ENCODE data around the gene PCDH9.

The PCDH9 gene

DNA sequence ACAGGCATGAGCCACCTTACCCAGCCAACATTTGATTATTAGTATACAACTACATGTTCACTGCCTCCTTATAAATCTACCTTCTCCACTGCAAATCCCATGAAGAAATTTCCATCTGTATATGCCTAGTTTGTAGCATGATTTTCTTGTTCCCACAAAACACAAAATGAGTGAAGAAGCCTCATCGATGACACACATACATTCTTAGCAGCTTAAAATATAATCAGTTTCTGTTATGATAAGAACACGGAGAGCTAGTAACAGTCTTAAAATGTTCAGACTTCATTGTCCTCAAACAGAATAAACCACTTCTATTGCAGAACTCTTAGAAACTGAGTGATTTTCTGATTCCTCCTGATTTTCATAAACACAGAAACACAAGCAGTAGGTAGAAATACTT is 740.5 kb downstream of the PCDH9 start:
- no peak for DNase-seq (ENCODE audit: low read depth in 2 of 3, low spot score in 1 of 3)

DNA sequence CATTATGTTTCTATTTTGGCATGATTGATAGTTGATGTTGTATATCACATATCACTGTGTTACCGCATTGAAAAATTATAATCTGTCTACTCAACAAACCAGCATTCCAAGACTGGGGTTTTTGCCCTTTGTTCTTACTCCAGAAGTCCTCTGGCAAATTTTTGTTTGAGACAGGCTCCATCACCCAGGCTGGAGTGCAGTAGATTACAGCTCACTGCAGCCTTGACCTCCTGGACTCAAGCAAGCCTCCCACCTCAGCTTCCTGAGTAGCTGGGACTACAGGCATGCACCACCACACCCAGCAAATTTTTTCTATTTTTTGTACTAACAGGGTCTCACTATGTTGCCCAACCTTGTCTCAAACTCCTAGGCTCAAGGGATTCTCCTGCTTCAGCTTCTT is 741.0 kb downstream of the PCDH9 start:
- no peak for DNase-seq (ENCODE audit: low read depth in 2 of 3, low spot score in 1 of 3)

DNA sequence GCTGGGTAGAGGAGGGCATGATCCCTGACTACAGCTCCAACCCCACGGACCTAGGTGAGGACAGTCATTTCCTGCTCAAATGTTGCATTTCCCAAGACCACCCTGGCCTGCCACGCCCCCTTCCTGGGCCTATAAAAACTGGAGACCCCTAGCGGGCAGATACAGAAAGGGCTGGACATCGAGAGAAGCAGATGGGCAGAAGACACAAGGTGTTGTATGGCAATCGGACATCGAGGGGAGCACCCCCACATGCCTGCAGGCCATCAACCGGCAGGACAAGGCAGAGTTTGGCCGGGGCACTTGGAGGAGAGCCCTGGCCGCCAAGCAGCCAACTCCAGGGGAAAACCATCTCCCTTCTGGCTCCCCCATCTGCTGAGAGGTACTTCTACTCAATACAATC is 746.4 kb downstream of the PCDH9 start:
- no peak for DNase-seq (ENCODE audit: low read depth in 2 of 3, low spot score in 1 of 3)

DNA sequence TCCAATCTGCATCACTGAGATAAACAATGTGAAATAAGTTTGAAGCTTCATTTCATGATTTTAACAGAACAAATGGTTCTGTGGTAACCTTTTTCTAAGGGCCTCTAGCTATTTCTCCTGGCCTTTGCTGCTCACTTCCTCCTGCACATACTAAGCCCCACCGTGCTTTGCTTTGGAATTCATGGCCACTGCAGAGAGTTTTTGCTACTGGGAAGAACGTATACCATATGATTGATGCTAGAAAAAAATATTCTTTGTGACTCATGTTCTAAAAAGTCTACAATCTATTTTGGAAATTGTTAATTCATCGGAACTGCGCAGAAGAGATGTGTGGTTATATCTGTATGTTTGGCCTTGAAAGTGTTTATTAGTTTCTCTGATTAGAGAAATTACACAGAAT is 747.3 kb downstream of the PCDH9 start:
- DNase-seq (ENCODE audit: low read depth in 2 of 3, low spot score in 1 of 3) = no peak

DNA sequence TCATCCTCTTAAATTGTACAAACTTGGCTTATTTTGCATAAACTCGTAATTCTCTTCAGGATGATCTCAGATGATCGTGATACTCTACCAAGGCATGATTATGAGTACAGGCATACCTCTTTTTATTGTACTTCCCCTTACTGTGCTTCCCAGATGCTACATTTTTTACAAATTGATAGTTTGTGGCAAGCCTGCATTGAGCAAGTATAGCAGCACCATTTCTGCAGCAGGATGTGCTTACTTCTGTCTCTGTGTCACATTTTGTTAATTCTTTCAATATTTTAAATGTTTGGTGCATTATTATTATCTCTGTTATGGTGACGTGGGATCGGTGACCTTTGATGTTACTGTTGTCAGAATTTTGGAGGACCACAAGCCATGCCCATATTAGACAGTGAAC is 752.3 kb downstream of the PCDH9 start:
- no peak for DNase-seq (ENCODE audit: low read depth in 2 of 3, low spot score in 1 of 3)

DNA sequence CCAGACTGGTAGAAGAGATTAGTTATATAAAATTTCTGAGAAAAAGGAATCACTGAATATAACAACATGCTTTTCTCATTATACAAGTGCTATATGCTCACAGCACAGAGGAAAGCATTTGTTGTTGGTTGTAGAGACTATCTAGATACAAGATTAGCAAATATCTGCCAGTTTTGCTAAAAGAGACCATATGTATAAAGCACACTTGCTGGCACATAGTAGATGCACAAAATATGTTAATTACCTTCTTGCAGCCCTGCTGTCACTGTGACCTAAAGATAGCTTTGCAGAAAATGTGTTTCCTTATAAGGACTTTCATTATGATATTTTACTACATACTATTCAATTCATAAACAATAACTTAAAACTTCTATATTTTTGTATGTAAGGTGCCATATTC is 755.1 kb downstream of the PCDH9 start:
- no peak for DNase-seq (ENCODE audit: low read depth in 2 of 3, low spot score in 1 of 3)

DNA sequence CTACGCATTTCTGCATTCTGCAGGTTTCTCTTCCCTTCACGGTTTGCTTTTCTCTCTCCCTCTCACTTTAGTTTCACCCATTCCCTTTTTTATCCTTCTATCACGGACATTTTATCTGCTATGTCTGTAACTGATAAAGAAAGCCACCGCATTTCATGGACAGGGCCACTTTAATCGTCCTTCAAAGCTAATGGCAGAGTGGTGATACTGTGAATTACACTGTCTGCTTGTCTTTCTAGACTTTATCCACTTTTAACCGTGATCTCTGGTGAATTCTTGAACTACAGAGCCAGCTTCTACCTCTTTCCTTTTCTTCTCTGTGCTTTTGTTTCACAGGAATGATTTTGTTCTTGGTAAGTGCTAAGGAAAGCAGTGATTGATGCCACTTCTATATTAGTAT is 760.4 kb downstream of the PCDH9 start:
- DNase-seq (ENCODE audit: low read depth in 2 of 3, low spot score in 1 of 3) = no peak

DNA sequence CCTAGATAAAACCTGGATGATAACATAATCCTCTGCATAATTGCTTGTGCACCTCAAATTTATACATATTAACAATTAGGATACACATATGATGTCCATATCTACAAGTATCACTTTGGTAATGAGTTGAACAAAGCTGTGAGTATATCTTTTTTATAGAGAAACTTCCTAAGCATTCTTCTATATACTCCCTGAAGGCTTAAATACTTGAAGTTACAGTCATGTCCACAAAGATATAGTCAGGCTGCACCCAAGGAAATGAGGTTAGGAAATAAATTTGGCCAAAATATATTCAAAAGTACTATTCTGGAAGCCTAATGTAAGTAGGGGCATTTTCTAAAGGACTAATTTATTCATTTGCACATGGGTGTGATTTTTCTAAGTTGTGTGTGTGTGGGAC is 761.5 kb downstream of the PCDH9 start:
- DNase-seq (ENCODE audit: low read depth in 2 of 3, low spot score in 1 of 3) = no peak

DNA sequence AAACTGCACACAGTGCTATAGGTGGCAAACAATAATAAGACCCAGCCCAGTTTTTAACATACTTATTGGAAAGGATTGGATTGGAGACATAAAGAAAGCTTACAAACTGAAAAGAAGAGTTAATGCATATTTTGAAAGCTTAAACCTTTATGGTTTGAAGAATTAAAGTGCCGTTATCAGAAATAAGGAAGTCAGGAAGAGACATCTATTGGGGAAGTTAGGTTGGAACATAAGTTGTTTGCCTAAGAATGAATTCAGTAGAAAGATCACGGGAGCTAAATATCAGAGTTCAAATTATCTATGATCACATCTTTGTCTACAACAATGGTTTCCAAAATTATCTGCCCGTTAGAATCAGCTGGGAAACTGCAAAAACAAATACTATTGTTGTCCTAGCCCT is 767.9 kb downstream of the PCDH9 start:
- no peak for DNase-seq (ENCODE audit: low read depth in 2 of 3, low spot score in 1 of 3)

DNA sequence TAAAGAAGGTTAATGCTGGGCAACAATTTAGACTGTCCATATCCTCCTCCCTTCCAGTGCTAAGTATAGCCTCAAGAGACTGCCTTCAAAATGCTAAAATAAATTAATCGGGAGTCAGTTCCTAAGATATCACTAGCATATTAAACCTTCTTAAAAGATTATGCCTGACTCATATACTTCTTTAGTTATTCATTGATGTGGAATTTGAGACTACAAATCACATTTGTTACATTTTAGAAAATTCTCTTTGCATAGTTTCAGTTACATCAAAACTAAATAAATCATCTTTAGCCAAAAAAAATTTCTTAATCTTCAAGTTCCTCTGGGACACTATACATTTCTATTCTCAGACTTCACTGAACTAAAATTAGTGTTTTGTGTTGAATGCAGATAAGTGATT is 769.1 kb downstream of the PCDH9 start:
- DNase-seq (ENCODE audit: low read depth in 2 of 3, low spot score in 1 of 3) = no peak

DNA sequence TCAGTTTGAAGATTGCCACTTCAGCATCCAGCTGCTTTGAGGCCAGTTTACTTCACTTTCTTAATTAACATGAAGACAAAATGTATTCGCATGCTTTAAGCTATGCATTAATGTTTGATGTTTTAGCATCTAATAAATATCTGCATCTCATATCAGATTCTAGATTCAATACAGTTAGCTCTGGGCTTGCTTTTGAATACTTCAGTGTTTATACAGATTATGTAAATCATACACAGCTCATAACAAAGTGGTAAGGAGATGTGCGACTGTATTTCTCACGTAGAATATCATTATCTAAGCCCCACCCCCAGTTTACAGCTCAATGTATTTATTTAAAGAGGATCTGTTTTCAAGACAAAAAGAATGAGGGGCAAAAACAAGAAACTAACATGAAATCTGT is 770.5 kb downstream of the PCDH9 start:
- no peak for DNase-seq (ENCODE audit: low read depth in 2 of 3, low spot score in 1 of 3)

DNA sequence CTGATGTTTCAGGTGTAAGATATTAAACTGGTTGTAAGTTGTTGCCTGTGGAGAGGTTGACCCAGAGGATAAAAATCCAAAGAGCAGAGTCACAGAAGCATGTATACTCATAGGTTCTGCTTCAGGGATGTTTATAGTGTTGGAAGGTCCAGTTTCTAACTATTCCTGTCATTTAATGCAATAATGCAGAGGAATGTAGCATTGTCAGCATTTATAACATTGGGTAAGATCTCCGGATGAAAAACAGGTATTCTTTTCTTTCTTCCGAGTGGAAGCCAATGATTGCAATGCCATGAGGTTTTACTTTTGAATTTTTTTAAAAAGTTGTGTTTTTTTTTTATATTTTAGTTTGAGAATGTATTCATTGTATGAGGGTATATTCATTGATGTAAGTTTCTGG is 771.0 kb downstream of the PCDH9 start:
- no peak for DNase-seq (ENCODE audit: low read depth in 2 of 3, low spot score in 1 of 3)

DNA sequence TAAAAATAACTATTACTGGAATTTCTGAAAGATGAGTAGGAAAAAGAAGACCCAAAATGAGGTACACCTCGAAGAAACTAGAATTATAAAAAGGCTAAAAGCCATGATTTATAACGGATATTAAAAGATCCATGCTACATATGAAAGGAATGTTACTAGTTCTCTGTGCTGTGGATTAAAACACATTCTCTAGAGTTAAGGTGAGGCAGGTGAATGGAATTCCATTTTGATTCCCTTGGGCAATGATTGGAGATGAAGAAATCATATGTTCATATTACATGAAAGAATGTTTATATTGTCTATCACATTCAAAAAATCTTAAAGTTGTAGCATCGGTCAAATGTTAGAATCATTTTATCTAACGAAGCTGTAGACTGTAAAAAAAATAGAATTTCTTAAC is 783.7 kb downstream of the PCDH9 start:
- no peak for DNase-seq (ENCODE audit: low read depth in 2 of 3, low spot score in 1 of 3)

DNA sequence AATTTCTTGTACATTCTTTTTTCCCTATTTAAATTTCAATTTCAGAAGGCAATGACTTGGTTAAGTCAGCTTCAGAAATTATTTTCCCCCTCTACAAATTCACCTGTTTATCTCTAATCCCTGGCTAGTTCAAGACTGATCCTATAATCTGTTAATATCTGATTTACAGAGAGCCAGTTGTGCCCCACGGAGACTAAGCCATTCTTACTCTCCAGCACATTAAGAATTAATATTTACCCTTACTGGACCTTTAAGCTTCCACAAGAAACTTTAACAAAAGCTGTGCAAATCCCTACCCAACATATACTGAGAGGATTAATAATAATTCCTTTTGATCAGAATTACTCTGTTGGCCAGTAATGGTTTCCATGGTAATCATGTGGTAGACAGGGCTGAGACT is 786.2 kb downstream of the PCDH9 start:
- DNase-seq (ENCODE audit: low read depth in 2 of 3, low spot score in 1 of 3) = no peak

DNA sequence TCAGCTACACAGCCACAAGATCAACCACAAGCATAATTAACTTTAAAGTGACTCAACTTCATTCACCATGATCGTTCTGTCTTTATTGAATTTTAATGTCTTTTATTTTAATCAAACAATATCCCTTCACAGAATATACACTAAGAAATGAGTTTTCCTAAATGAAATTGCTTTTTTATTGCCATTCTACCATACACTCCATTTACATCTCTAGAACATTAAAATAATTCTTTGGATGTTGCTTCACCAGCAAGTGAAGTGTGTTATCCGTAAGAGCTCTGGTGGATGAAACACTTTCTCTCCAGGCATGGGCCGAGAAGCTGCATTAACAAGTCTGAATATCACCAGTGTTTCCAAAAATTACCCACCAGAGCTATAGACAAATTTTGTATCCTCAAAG is 789.2 kb downstream of the PCDH9 start:
- DNase-seq (ENCODE audit: low read depth in 2 of 3, low spot score in 1 of 3) = no peak

DNA sequence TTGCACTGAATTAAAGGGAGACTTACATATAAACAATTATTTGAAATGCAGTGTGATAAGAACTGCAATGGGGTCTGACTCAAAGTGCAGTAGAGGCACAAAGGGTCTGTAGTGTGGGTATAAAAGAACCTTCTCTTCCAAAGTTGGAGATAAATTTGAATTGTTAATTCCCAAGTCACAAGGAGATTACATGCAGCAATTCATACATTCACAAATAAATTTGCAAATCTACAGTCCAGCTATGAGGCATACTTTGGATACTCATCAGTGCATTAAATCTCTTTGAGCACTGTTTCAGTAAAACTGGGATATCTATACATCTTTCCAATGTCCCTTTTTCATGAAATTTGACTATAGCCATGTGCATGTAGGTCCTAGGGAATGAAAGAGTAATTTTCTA is 799.4 kb downstream of the PCDH9 start:
- no peak for DNase-seq (ENCODE audit: low read depth in 2 of 3, low spot score in 1 of 3)

DNA sequence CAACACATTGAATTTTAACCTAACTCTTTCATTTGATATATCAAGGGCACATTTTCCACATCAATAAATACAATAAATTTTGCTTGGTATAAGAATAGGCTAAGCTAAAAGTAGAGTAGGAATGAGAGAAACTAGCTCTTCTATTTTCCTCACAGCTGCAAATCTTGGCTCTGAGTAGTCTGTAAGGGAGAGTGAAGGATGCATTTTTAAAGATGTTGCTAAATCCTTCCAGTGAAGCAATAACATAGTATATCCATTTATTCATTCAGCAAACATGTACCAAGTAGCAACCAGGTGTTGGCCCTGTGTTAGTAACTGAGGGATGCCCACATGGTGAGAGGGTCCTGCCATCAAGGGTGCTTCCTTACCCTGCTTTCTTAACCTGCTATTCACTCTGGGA is 799.9 kb downstream of the PCDH9 start:
- no peak for DNase-seq (ENCODE audit: low read depth in 2 of 3, low spot score in 1 of 3)

DNA sequence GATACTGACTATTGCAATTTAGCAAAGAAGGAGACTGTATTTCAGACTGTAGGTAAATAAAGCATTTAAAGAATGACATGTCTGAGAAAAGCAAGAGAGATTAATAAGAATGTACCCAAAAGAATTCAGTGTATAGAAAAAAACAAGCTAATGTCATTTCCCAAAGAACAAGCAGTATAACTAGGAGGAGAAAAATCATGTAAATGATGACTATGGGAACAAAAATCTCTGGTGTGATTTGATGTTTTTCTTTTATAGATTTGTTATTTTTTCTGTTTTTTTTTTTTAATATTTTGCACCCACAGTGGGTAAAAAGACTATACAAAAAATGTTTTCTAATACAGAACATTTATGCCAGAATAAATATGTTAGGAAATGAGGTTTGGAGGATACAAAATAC is 801.0 kb downstream of the PCDH9 start:
- DNase-seq (ENCODE audit: low read depth in 2 of 3, low spot score in 1 of 3) = no peak

DNA sequence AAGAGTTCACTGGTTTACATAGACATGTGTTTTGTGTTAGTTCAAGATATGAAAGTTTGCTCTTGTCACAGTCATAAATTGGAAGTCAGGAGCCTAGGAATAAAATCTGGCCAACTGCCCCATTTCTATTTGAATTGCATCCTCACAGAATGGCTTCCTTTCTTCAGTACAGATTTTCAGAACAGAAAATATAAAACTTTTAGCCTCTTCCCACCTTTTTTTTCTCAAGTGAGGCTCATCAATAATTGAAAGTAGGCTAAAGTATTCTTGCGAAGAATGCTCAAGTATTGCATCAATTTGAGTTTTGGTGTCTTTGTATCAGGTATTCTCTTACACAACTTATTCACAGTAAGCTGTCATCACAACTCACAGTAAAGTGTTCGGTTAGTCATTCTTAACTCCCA is 802.7 kb downstream of the PCDH9 start:
- no peak for DNase-seq (ENCODE audit: low read depth in 2 of 3, low spot score in 1 of 3)

DNA sequence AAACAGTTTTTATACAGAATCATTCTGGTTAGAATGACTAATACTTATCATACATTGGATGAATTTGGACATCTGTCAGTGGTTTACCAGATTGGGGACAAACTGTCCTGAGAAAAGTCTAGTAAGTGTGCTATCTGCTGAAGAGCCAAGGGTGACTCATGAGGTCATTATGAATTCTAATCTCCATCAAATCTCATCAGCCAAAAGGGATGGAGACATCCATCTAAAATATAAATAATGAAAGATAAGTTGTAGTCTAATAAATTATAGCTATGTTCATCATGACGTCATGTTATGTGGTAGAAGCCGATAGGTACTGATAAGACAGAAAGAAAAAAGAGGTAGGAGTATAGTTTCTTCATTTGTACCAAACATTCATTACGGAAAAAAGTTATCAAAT is 804.4 kb downstream of the PCDH9 start:
- DNase-seq (ENCODE audit: low read depth in 2 of 3, low spot score in 1 of 3) = no peak

DNA sequence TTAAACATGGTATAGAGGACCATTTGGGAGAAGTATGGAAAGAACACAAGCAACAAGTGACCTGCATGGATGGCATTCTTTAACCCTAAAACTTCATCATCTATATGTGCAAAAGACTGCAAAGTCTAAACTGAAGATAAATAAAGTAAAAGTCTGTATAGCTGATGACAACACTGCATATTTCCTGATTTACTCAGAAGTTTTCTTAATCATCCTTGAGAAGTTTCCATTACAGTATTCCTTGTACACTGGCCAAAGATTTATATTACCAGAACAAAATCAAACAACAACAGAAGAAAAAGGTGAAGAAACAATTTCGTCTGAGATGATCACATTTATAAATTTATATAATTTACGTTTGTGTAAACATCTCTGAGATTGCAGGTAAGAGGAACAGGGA is 805.7 kb downstream of the PCDH9 start:
- no peak for DNase-seq (ENCODE audit: low read depth in 2 of 3, low spot score in 1 of 3)

DNA sequence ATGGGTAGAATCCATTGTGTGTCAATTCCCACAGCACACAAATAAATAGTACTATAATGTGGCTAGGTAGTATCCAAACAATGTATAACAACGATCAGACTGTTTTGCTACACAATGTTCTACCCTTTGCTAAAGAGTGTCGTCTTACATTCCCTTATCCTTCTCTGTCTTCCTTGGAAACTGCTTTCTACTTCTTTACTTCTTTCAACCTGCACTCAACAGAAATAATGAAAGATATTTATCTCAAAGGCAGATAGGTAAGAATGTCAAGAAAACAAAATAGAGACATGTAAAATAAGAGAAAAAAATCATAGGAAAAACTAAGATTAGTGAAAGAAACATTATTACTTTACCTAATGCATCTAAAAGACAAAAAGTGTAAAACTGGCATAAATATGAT is 814.7 kb downstream of the PCDH9 start:
- DNase-seq (ENCODE audit: low read depth in 2 of 3, low spot score in 1 of 3) = no peak

DNA sequence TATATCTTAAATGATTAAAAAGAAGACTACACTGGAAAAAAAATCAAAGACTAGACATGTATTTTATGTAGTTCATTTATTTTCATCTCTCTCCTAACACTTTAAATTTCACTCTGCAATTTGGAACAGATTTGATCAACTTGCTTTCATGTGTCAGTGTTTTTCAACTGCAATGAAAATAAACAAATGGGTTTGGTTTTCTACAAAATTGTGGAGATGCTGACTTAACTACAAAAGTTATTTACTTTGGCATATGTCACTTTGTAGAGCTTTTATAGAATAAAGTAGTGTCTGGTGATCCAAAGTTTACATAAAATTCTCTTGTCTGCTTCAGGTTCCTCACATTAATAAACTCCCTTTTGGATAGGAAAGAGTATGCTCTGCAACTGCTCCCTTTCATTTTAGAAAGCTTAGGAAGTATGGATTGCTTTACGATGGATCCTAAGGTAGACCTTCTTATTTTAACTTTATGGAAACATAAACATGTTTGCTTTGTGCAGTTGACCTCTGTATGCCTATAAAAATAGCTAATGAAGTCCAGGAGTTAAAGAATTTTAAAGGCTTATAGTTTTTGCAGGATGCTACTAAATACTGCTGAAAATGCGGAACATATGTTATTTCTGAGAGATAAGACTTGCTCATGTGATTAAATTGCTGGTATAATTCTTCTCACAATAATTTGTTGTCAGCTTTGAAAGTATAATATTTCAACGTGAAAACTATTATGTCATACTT is 815.9 kb downstream of the PCDH9 start:
- no peak for DNase-seq (ENCODE audit: low read depth in 2 of 3, low spot score in 1 of 3)

DNA sequence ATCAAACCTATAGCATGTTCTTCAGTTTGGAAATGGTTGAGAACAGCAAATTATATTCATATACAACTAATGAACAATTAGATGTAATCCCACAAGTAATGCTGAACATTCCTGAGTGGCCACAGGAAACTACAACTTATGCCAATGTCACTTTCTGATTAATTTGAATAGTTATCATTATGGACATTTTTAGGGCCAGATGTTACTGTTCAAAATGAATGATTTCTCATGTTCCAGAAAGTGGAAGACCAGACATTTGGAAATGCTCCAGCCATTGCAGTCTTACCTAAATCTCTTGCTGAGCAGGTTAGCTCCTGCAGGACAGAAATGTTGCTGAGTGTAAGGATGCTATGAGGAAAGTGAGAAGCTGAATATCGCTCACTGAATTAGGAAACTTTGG is 819.8 kb downstream of the PCDH9 start:
- DNase-seq (ENCODE audit: low read depth in 2 of 3, low spot score in 1 of 3) = no peak

Data from stimulated activated CD4-positive, alpha-beta T cell treated with anti-CD3 and anti-CD28 coated beads, Interleukin-12 subunit alpha, Interleukin-12 subunit beta, amount 100 ng/mL, for 48 hours (primary cell).